Heart left ventricle (tissue), 13 donors: ENCODE data around the gene AHSG.

Source experiments
- POLR2A ChIP-seq, 2 donors: fragments of 450-650 bp; IDR thresholded peaks; one replicate each; pipeline ENCODE4 v1.6.1; 2017; ENCODE audit warnings: antibody characterized with exemption in 2 of 2, mild to moderate bottlenecking in 2 of 2, moderate library complexity in 2 of 2
- TF ChIP-seq, protein P1 (sequence below), 12 donors: fragments of 200-600 bp; sonication (generic) in 4 of 12; IDR thresholded peaks; one replicate each; pipeline versions ENCODE4 v1.5.0 to v1.8.0; 2018 to 2022; ENCODE audit warnings: antibody characterized with exemption in 12 of 12, mild to moderate bottlenecking in 5 of 12
- donor health status: ischemic (EF 13 %, LVEDD 7.1; RV severe dilation, severe dysfunction).
- donor health status: DM: no; HTN: yes; CAD: no.
- donor health status: DM: no; HTN: no; CAD: no.
- donor health status: ischemic (EF 25% LVEDD 6.9; RV normal size, moderate dysfunction).
- donor health status: ischemic (EF 25% LVEDD 5.7; RV mildly dilated, moderate dysfunction).
- donor health status: ischemic (EF 35%, LVEDD 5.7; RV mildly dilated, moderate dysfunction).
- donor health status: nonischemic (EF 11% LVEDD 7.7; RV severe dilation, severe dysfunction).
- donor health status: DM: yes; HTN: yes; CAD: no.
- donor health status: PGD.
- donor health status: ischemic (EF 29% LVEDD 5.4; RV normal size, mild dysfunction).
- donor health status: nonischemic (EF 23%, LVEDD 6.1; RV moderate dilation, normal function).

DNA sequence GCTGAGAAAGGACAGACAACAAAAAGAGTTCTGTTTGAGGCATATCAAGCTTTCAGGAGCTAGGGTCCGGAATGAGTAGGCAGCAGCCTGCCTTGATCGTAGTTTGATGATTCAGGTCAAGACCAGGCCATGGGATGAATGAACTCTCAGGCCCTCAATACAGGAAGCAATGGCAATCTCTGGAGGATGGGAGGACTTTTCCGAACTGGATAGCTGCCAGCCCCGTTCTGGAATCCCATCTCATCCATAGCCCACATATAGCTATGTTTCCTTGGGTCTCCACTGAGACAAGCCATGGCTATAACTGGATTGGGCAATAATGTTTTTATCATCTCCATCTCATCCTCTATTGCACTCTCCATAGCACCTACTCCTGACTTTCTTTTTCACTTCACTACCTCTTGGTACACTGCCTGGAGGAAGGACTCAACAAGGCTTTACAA lies 12.8 kb downstream of the AHSG start:
- TF ChIP-seq POLR2A (IDR thresholded peaks at IDR 0.05): no peak
- TF ChIP-seq, protein P1, sequence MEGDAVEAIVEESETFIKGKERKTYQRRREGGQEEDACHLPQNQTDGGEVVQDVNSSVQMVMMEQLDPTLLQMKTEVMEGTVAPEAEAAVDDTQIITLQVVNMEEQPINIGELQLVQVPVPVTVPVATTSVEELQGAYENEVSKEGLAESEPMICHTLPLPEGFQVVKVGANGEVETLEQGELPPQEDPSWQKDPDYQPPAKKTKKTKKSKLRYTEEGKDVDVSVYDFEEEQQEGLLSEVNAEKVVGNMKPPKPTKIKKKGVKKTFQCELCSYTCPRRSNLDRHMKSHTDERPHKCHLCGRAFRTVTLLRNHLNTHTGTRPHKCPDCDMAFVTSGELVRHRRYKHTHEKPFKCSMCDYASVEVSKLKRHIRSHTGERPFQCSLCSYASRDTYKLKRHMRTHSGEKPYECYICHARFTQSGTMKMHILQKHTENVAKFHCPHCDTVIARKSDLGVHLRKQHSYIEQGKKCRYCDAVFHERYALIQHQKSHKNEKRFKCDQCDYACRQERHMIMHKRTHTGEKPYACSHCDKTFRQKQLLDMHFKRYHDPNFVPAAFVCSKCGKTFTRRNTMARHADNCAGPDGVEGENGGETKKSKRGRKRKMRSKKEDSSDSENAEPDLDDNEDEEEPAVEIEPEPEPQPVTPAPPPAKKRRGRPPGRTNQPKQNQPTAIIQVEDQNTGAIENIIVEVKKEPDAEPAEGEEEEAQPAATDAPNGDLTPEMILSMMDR (IDR thresholded peaks at IDR 0.05): no peak
